Adrenal gland (tissue), 12 donors: Measurements from ENCODE around the gene SERPINA3. TPM values are rescaled to one million over a fixed set of nuclear protein-coding genes. Genes with fewer than 3 reads are reported as not detected.

ENCODE experiments used
- DNase-seq, 7 donors: peaks; one replicate each; pipeline ENCODE4 v3.0.0-alpha.2; 2019 to 2020
- H3K27ac ChIP-seq, 5 donors: fragments of 200-600 bp; sonication (generic) in 4 of 5; 1 replicate in 3 of 5; 2 replicates in 2 of 5; pipeline versions ENCODE4 v1.5.1 to v1.8.0; 2016 to 2020; ENCODE audit warnings: mild to moderate bottlenecking in 1 of 5
- H3K27me3 ChIP-seq: fragments of 200-600 bp; 2 replicates; pipeline ENCODE4 v1.8.0; 2021
- H3K36me3 ChIP-seq, 2 donors: fragments of 200-600 bp; replicated peaks in 1 of 2; 1 replicate in 1 of 2; 2 replicates in 1 of 2; pipeline versions ENCODE4 v1.5.1 to v1.8.0; 2018 to 2022
- H3K4me1 ChIP-seq, 2 donors: fragments of 200-600 bp; replicated peaks in 1 of 2; 1 replicate in 1 of 2; 2 replicates in 1 of 2; pipeline versions ENCODE4 v1.5.1 to v1.8.0; 2018 to 2021
- H3K4me3 ChIP-seq, 4 donors: fragments of 200-600 bp; sonication (generic) in 3 of 4; one replicate each; pipeline ENCODE4 v1.5.1; 2016 to 2018
- H3K9me3 ChIP-seq, 3 donors: fragments of 200-600 bp; sonication (generic) in 1 of 3; replicated peaks in 1 of 3; 1 replicate in 2 of 3; 2 replicates in 1 of 3; pipeline versions ENCODE4 v1.5.1 to v1.8.0; 2016 to 2021
- POLR2A ChIP-seq, 2 donors: fragments of 450-650 bp; IDR thresholded peaks; one replicate each; pipeline ENCODE4 v1.6.1; 2017; ENCODE audit warnings: antibody characterized with exemption in 2 of 2, mild to moderate bottlenecking in 2 of 2, moderate library complexity in 1 of 2
- WGBS, 4 donors: extraction: QIAGEN DNeasy Blood & Tissue Kit in 2 of 4; methylation state at CpG; one replicate each; pipeline versions ENCODE4 v1.1.5 to v1.1.7; 2013 to 2017; 5-methylcytosine and 5-hydroxymethylcytosine counted together
- intact Hi-C, 2 donors: fragments of 100-400 bp; cut with DNase I; formaldehyde crosslinking; loops; one replicate each; pipeline versions ENCODE4 v1.14.1 to v1.15.0; 2022 to 2023
- polyA plus RNA-seq, 3 donors: library from polyadenylated mRNA; stranded (reverse); fragments of 200-250 nt in 2 of 3; fragments of 350-450 nt in 1 of 3; fragmentation: Illumina TruSeq in 1 of 3; extraction: RNeasy Lipid Tissue Mini Kit (QIAGEN cat#74804) in 1 of 3; gene quantifications; one replicate each; pipeline ENCODE4 v1.2.3, GENCODE V29; 2013 to 2014
- total RNA-seq, 9 donors: library from RNA; depleted of rRNA in 4 of 9; stranded (reverse); fragments of >200 nt in 4 of 9; fragments of 120-200 nt in 1 of 9; fragmentation: NEBNext Ultra II Directional in 1 of 9; extraction: Animal tissue kit (Norgen Biotek cat#: 25700) in 1 of 9; gene quantifications; one replicate each; pipeline versions ENCODE4 v1.1.0 to v1.2.4, GENCODE V29; 2013 to 2023
- TF ChIP-seq, protein P1 (sequence below), 6 experiments: fragments of 450-650 bp in 4 of 6; fragments of 200-600 bp in 2 of 6; sonication (generic) in 1 of 6; IDR thresholded peaks; 1 replicate in 5 of 6; 2 replicates in 1 of 6; pipeline versions ENCODE4 v1.5.1 to v1.8.0; 2016 to 2021; ENCODE audit warnings: antibody characterized with exemption in 6 of 6, mild to moderate bottlenecking in 2 of 6, moderate library complexity in 1 of 6
- donor health status: healthy with polysubstance abuse.
- donor health status: Bipolar disorder and iron deficiency.
- donor health status: DM: yes; HTN: yes; CAD: no.
- donor health status: DM: no; HTN: no; CAD: no.
- donor health status: DM: no; HTN: no; CAD: no.
- donor health status: DM: yes; HTN: yes; CAD: no.

SERPINA3 gene
- total and polyA plus RNA-seq, 12 donors = 2.5 to 245 (median 34.0) TPM

DNA sequence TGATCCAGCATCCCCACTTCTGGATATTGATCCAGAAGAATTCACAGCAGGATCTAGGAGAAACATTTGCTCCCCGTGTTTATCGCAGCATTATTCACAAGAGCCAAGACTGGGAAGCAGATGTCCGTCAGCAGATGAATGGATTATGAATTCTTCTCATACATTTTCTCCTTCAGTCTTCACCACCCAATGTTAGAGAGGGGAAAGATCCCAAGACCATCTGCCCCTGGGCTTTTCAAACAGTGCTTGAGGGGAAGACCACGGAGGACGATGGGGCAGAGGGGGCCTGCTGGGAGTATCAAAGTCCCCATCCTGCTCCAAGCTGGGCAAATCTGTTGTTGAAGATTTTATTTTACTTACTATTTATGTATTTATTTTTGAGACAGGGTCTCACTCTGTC is 41.1 kb downstream of the SERPINA3 start:
- H3K4me3 ChIP-seq = no peak overlapping the region
- WGBS, 4 donors = 91 to 98% (median 95%) methylated on average over 5 of the region's 5 CpGs
- DNase-seq = peak in 1 of 7 donors; percentile 15
- H3K9me3 ChIP-seq = peaks cover 0 to 7% (median 0%) of the 10 kb centered on the region in 3 donors
- intact Hi-C loops = no loop called here
- no peak for TF ChIP-seq POLR2A (IDR thresholded peaks at IDR 0.05)
- TF ChIP-seq, protein P1, sequence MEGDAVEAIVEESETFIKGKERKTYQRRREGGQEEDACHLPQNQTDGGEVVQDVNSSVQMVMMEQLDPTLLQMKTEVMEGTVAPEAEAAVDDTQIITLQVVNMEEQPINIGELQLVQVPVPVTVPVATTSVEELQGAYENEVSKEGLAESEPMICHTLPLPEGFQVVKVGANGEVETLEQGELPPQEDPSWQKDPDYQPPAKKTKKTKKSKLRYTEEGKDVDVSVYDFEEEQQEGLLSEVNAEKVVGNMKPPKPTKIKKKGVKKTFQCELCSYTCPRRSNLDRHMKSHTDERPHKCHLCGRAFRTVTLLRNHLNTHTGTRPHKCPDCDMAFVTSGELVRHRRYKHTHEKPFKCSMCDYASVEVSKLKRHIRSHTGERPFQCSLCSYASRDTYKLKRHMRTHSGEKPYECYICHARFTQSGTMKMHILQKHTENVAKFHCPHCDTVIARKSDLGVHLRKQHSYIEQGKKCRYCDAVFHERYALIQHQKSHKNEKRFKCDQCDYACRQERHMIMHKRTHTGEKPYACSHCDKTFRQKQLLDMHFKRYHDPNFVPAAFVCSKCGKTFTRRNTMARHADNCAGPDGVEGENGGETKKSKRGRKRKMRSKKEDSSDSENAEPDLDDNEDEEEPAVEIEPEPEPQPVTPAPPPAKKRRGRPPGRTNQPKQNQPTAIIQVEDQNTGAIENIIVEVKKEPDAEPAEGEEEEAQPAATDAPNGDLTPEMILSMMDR (IDR thresholded peaks at IDR 0.05) = no peak
- peak overlapping the region in 4 of 5 donors; percentile 34 to 74 (median 71) for H3K27ac ChIP-seq
- no peaks in the 10 kb centered on the region for H3K36me3 ChIP-seq
- no peaks in the 10 kb centered on the region for H3K27me3 ChIP-seq
- H3K4me1 ChIP-seq = peaks cover 4 to 5% of the 10 kb centered on the region in 2 donors

DNA sequence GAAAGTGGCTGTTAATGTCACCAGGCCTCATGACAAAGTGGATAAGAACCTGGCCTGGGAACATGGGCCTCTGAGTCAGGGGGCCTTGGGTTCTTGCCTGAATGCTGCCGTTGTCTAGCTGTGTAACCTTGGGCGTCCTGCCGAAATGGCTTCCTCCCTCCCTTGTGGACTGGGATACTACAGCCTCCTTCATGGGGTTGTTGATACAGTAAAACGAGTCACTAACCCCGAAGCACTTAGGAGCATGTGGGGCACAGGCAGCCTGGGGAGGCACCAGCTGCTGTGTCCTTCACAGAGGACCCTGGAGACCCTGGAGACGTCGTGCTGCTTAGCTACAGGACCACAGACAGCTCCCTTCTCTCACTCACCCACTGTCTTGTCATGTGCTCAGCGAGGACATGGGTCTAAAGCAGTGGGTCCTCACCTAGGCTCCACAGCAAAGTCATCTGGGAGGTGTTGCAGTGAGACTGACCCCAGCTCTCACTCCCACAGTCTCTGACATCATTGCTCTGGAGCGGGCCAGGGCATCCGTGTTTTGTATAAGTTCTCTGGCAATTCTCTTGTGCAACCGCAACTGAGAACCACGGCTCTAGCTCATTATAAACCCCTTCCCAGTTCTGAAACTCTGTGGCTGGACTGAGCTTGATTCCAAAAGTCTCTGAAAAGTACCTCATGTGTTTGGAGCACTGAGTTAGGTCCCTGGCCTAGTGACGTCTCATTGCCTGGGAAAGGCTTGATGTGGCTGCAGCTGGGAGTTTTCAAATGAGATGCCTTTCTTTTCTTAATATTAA is 42.1 kb downstream of the SERPINA3 start:
- 54 to 66% (median 63%) methylated on average over 10 to 13 of the region's 13 CpGs for WGBS, 4 donors
- Histone ChIP-seq H3K27ac (peak overlapping the region in 4 of 5 donors; percentile 36 to 84 (median 75)), H3K4me1 (peaks cover 4 to 5% of the 10 kb centered on the region in 2 donors), H3K9me3 (peaks cover 0 to under 1% (median 0%) of the 10 kb centered on the region in 3 donors), H3K27me3 (no peaks in the 10 kb centered on the region), H3K4me3 (no peak overlapping the region), H3K36me3 (no peaks in the 10 kb centered on the region)
- intact Hi-C loops = no loop called here
- DNase-seq = peak; percentile 90 to 98 (median 96)
- TF ChIP-seq, protein P1 (IDR thresholded peaks at IDR 0.05) = no peak
- peak in 1 of 2 donors; percentile 20 for TF ChIP-seq POLR2A (IDR thresholded peaks at IDR 0.05)

DNA sequence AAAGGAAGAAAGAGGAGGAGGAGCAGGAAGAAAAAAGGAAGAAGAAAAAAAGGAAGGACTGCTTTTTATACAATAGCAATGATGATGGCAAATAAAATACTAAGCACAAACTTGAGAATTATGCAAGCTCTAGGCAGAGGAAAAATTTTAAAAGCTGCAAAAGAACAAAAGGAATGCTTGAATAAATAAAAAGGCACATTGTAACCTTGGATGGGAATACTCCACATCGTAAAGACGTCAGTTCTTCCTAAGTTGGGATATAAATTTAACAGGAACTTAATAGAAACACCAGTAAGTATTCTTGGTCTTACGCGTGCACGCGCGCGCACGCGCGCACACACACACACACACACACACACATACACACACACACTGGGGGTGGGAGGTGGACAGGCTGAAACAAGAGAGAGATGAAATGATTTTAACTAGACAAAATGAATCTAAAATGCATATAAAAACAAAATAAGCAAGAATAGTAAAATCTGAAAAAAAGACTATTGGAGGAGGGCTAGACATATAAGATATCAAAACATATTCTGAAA is 43.0 kb downstream of the SERPINA3 start:
- peak in 1 of 7 donors; percentile 23 for DNase-seq
- intact Hi-C loops = no loop called here
- no peaks in the 10 kb centered on the region for H3K27me3 ChIP-seq
- H3K36me3 ChIP-seq = no peaks in the 10 kb centered on the region
- H3K4me3 ChIP-seq = no peak overlapping the region
- 43 to 77% (median 63%) methylated on average over 11 of the region's 11 CpGs for WGBS, 4 donors
- TF ChIP-seq, protein P1 (IDR thresholded peaks at IDR 0.05) = no peak
- TF ChIP-seq POLR2A (IDR thresholded peaks at IDR 0.05) = no peak
- peak overlapping the region in 1 of 5 donors; percentile 76 for H3K27ac ChIP-seq
- H3K9me3 ChIP-seq = no peaks in the 10 kb centered on the region
- peaks cover 4 to 5% of the 10 kb centered on the region in 2 donors for H3K4me1 ChIP-seq

DNA sequence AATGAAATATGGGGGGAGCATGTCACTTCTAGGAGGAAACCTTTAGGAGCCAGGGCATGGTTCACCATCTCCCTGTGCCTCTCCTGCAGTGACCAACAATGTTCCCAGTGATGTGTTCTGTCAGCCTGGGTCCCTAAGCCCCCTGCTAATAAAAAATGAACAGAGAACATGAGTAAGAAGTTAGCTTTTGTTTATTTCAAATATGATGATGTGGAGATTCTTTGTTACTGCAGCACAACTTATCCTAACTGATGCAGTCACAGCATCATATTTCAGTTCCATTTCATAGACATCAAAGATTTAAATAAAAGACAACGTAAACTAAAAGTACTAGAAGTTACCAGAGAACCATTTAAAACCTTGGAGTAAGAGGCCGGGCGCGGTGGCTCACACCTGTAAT is 43.9 kb downstream of the SERPINA3 start:
- peak in 1 of 7 donors; percentile 23 for DNase-seq
- peaks cover 4 to 5% of the 10 kb centered on the region in 2 donors for H3K4me1 ChIP-seq
- H3K9me3 ChIP-seq = no peaks in the 10 kb centered on the region
- H3K36me3 ChIP-seq = no peaks in the 10 kb centered on the region
- H3K27me3 ChIP-seq = no peaks in the 10 kb centered on the region
- no peak for TF ChIP-seq POLR2A (IDR thresholded peaks at IDR 0.05)
- TF ChIP-seq, protein P1 (IDR thresholded peaks at IDR 0.05) = no peak
- intact Hi-C loops = no loop called here
- H3K27ac ChIP-seq = no peak overlapping the region
- 95 to 99% (median 97%) methylated on average over 4 of the region's 4 CpGs for WGBS, 4 donors
- no peak overlapping the region for H3K4me3 ChIP-seq
